Smooth muscle cell (in vitro differentiated cells): ENCODE measurements around the gene ATP8B3. TPM values are rescaled to one million over a fixed set of nuclear protein-coding genes. Genes with fewer than 3 reads are reported as not detected.

Experiments
- DNase-seq: peaks from one replicate; lab custom pipeline; 2025; ENCODE audit not compliant: unreplicated experiment; lab: John Stamatoyannopoulos, UW
- H2AFZ ChIP-seq: fragments of 200-600 bp; sonication (generic); 2 replicates; pipeline ENCODE4 v1.6.0; 2016; ENCODE audit warnings: antibody characterized with exemption, low read depth, mild to moderate bottlenecking
- H3F3A ChIP-seq: fragments of 200-600 bp; sonication (generic); 2 replicates; pipeline ENCODE4 v1.6.0; 2017; ENCODE audit warnings: antibody characterized with exemption, low read depth
- H3K27ac ChIP-seq: fragments of 200-600 bp; sonication (generic); 2 replicates; pipeline ENCODE4 v1.5.1; 2016; ENCODE audit warnings: low read depth, mild to moderate bottlenecking
- H3K27me3 ChIP-seq: fragments of 200-600 bp; sonication (generic); 2 replicates; pipeline ENCODE4 v1.6.1; 2016; ENCODE audit warnings: low read depth, mild to moderate bottlenecking
- H3K36me3 ChIP-seq: fragments of 200-600 bp; sonication (generic); 2 replicates; pipeline ENCODE4 v1.5.1; 2016; ENCODE audit warnings: low read depth
- H3K4me1 ChIP-seq: fragments of 200-600 bp; sonication (generic); 2 replicates; pipeline ENCODE4 v1.5.1; 2016; ENCODE audit warnings: low read depth
- H3K4me2 ChIP-seq: fragments of 200-600 bp; sonication (generic); 2 replicates; pipeline ENCODE4 v1.6.0; 2016; ENCODE audit warnings: mild to moderate bottlenecking
- H3K4me3 ChIP-seq: fragments of 200-600 bp; sonication (generic); 2 replicates; pipeline ENCODE4 v1.5.1; 2016; ENCODE audit warnings: mild to moderate bottlenecking
- H3K79me2 ChIP-seq: fragments of 200-600 bp; sonication (generic); 2 replicates; pipeline ENCODE4 v1.6.0; 2016; ENCODE audit warnings: low read depth, mild to moderate bottlenecking
- H3K9ac ChIP-seq: fragments of 200-600 bp; sonication (generic); 2 replicates; pipeline ENCODE4 v1.6.0; 2016; ENCODE audit warnings: low read depth
- H3K9me3 ChIP-seq: fragments of 200-600 bp; sonication (generic); replicated peaks from 2 replicates; pipeline ENCODE4 v1.5.1; 2016; ENCODE audit warnings: low read depth
- H4K20me1 ChIP-seq: fragments of 200-600 bp; sonication (generic); 2 replicates; pipeline ENCODE4 v1.6.0; 2016; ENCODE audit warnings: low read depth
- CTCF ChIP-seq: fragments of 200-600 bp; sonication (generic); IDR thresholded peaks from 2 replicates; pipeline ENCODE4 v1.5.1; 2017; ENCODE audit warnings: borderline replicate concordance, mild to moderate bottlenecking, antibody characterized with exemption; ENCODE audit not compliant: insufficient read depth, poor library complexity, severe bottlenecking
- WGBS: methylation state at CpG from one replicate; pipeline ENCODE4 v1.1.7; 2016; ENCODE audit warnings: low lambda C conversion rate; 5-methylcytosine and 5-hydroxymethylcytosine counted together
- polyA plus RNA-seq: library from polyadenylated mRNA; unstranded; fragments of >200 nt; fragmentation: Nextera tagmentation; extraction: Ambion mirVana; gene quantifications from 2 replicates; pipeline ENCODE4 v1.2.1, GENCODE V29; 2016
- total RNA-seq: library from RNA; depleted of rRNA; stranded (reverse); fragments of >200 nt; gene quantifications from 2 replicates; pipeline ENCODE4 v1.2.3, GENCODE V29; 2014

The ATP8B3 gene
- total and polyA plus RNA-seq, 2 experiments from 2014 or later, result 2.8 to 3.9 TPM

- no peak overlapping the region for H3K9ac ChIP-seq
- H3F3A ChIP-seq, result no peaks in the 10 kb centered on the region
- H2AFZ ChIP-seq, result no peak overlapping the region
- H4K20me1 ChIP-seq, result peaks cover 100% of the 10 kb centered on the region
- no peak overlapping the region for H3K27ac ChIP-seq
- no peak overlapping the region for H3K4me3 ChIP-seq
- 53% methylated on average over 22 of the region's 23 CpGs for WGBS
- peak; percentile 12 for DNase-seq
- TF ChIP-seq CTCF, result peak; percentile 97
- no peaks in the 10 kb centered on the region for H3K4me1 ChIP-seq
- H3K9me3 ChIP-seq, result no peaks in the 10 kb centered on the region
- no peak overlapping the region for H3K4me2 ChIP-seq
- H3K27me3 ChIP-seq, result no peaks in the 10 kb centered on the region
- H3K79me2 ChIP-seq, result peaks cover 84% of the 10 kb centered on the region
- H3K36me3 ChIP-seq, result no peaks in the 10 kb centered on the region
Measured at GRCh38 chr19:1837625-1838105, 25.6 kb upstream of the ATP8B3 start.

- Histone ChIP-seq H3F3A (no peaks in the 10 kb centered on the region), H3K9ac (no peak overlapping the region), H3K36me3 (no peaks in the 10 kb centered on the region), H3K4me2 (no peak overlapping the region), H3K4me3 (no peak overlapping the region), H3K79me2 (peaks cover 80% of the 10 kb centered on the region), H3K27ac (no peak overlapping the region), H2AFZ (no peak overlapping the region), H4K20me1 (peaks cover 100% of the 10 kb centered on the region), H3K9me3 (no peaks in the 10 kb centered on the region), H3K4me1 (no peaks in the 10 kb centered on the region), H3K27me3 (no peaks in the 10 kb centered on the region)
- DNase-seq, result no peak
- no peak for TF ChIP-seq CTCF
- 80% methylated on average over 11 of the region's 11 CpGs for WGBS
Measured at GRCh38 chr19:1837222-1837565, 25.1 kb upstream of the ATP8B3 start.

GRCh38 chr19:1836458-1837221 is 24.6 kb upstream of the ATP8B3 start:
- WGBS, result 84% methylated on average over 31 of the region's 31 CpGs
- Histone ChIP-seq H3K79me2 (peaks cover 76% of the 10 kb centered on the region), H3K9ac (no peak overlapping the region), H2AFZ (no peak overlapping the region), H3K4me3 (no peak overlapping the region), H3K27me3 (no peaks in the 10 kb centered on the region), H3K4me1 (no peaks in the 10 kb centered on the region), H3K9me3 (no peaks in the 10 kb centered on the region), H3K36me3 (no peaks in the 10 kb centered on the region), H4K20me1 (peaks cover 100% of the 10 kb centered on the region), H3K4me2 (no peak overlapping the region), H3F3A (no peaks in the 10 kb centered on the region), H3K27ac (no peak overlapping the region)
- no peak for TF ChIP-seq CTCF
- no peak for DNase-seq

- 95% methylated on average over 15 of the region's 15 CpGs for WGBS
- Histone ChIP-seq H3K4me3 (no peak overlapping the region), H3K79me2 (peaks cover 55% of the 10 kb centered on the region), H2AFZ (no peak overlapping the region), H3K9ac (no peak overlapping the region), H3K4me2 (no peak overlapping the region), H3K9me3 (no peaks in the 10 kb centered on the region), H3K27ac (no peak overlapping the region), H3F3A (no peaks in the 10 kb centered on the region), H3K36me3 (no peaks in the 10 kb centered on the region), H3K4me1 (no peaks in the 10 kb centered on the region), H3K27me3 (no peaks in the 10 kb centered on the region), H4K20me1 (peaks cover 95% of the 10 kb centered on the region)
- no peak for TF ChIP-seq CTCF
- no peak for DNase-seq
Measured at GRCh38 chr19:1833540-1833939, 21.5 kb upstream of the ATP8B3 start.
